Activated CD4-positive, alpha-beta T cell treated with anti-CD3 and anti-CD28 coated beads, Interleukin-2, amount 50 U/mL, for 1 hour (primary cell): ENCODE data around the gene CDON.

Experiments used
- DNase-seq: peaks from one replicate; pipeline ENCODE4 v3.0.0-alpha.2; 2020

The CDON gene

DNA sequence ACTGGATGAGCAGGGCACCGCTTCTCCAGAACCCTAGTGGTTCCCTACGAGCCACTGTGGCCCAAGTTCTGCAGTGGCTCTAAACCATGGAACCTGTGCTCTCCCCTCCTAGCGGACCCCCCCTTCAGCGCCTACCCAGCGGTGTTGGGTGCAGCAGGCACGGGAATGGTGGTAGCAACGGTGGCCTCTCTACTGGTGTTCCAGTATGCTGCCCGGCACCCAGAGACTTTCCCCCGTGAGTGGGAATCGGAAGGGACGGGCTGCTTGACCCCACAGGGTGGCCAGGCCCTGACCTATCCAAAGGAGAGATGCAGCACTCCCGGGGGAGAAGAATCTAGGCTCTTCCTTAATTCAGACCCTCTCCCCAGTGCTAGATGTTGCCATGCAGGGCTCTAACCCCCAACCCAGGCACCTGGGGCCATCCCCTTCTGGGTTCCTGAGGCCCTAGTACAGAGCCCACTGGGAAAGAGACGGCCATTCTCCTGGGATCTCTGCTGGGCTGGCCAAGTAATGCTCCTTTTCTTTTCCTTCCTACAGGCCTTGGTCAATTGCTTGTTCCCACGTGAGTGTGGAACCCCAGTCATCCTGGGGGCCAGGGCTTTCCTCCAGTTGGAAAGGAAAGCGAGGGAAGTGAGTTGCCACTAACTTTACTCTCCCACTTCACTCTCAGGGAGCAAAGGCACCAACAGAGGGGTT, 107.6 kb downstream of the CDON start:
- no peak for DNase-seq

GRCh38 chr11:125954123-125954944, 108.3 kb downstream of the CDON start:
- no peak for DNase-seq

DNA sequence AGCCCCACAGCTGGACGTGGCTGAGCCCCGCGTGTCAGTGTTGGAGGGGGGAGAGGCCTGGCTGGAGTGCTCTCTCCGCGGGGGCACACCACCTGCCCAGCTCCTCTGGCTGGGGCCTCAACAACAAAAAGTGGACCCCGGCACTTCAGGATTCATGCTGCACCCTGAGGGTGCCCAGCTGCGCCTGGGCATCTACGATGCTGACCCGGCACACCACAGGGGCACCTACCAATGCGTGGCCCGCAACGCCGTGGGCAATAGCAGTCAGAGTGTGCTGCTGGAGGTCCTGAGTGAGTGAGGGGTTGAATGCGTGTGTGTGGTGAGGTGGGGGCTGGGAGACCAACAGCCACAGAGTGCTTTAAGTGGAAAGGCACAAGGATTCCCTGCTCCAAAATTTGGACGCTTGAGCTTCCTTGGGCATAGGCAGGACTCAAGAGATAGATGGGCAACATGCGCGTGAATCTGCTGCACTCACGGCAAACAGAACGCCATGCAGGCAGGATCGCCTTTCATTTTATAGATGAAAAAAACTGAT, 109.2 kb downstream of the CDON start:
- no peak for DNase-seq

GRCh38 chr11:125952973-125953372, 109.7 kb downstream of the CDON start:
- no peak for DNase-seq

GRCh38 chr11:125952559-125952958, 110.1 kb downstream of the CDON start:
- DNase-seq = no peak

- no peak for DNase-seq
These were observed 110.9 kb downstream of the CDON start for GRCh38 chr11:125951731-125952130.

DNA sequence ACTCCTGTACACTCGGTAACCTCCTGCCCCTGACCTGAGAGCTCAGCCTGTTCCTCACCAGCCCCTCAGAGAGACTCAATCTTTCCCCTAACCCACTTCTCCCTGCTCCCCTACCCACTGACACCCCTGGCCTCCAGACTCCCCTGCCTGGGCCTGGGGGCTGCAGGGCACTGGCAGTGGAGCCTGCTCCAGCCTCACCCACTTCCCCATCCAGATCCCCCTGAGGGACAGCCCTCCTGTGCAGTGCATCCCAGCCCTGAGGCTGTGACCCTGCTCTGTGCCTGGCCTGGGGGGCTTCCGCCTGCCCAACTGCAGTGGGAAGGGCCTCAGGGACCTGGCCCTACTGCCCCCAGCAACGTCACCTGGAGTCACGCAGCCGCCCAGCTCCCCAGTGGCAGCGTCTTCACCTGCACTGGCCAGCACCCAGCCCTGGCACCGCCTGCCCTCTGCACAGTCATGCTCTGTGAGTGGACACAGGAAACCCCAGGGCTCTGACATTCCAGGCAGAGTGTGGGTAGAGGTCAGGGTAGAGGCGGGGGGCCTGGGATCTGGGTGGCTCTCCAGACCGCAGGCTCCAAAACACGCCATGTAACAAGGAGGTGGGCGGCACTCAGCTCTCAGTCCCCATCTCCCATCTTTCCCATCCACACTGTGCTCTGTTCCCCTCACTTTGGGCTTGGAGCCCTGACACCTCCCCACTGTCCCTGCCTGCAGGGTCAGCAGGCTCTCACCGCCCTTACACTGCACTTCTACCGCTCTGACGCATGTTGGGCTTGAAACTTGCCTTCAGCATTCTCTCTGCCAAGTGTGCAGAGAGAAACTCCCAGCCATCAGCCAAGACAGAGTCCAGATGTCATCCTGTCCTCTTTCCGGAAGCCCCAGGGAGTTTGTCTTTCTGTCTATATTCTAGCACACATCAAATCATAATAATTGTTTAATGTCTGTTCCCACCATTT, 111.7 kb downstream of the CDON start:
- no peak for DNase-seq

- no peak for DNase-seq
These were observed 112.5 kb downstream of the CDON start for GRCh38 chr11:125950178-125950490.

- DNase-seq = no peak
These were observed 113.1 kb downstream of the CDON start for GRCh38 chr11:125949271-125950177.

DNA sequence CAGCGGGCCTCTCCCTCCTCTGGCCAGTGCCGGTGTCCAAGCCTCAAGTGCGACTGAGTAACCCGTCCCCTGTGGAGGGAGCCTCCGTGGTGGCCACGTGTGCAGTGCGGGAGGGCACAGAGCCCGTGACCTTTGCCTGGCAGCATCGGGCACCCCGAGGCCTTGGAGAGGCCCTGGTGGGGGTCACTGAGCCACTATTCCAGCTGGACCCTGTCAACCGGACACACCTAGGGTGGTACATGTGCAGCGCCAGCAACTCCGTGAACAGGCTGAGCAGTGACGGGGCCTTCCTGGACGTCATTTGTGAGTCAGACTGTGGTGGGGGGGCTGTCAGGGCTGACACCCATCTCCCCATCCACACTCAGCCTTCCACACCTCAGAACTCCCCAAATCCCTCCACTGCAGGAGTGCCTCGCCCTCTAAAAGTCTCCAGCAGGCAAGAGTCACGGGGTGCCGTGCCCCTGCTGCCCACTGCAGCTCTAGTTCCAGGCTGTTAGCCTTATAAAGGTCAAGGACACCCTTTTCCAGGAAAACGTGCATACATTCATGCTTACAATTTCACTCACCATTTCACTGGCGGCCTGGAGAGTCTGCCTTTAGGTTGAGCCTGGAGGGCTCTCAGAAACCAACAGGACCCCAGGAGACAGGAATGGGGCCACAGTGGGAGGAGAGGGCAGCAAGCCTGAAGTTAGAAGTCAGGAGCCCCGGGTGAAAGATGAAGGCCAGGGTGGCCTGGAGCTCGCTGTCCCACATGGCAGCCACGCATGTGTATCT, 114.2 kb downstream of the CDON start:
- no peak for DNase-seq

GRCh38 chr11:125947419-125948277, 115.0 kb downstream of the CDON start:
- no peak for DNase-seq

GRCh38 chr11:125946712-125947418, 115.8 kb downstream of the CDON start:
- no peak for DNase-seq

GRCh38 chr11:125945797-125946520, 116.7 kb downstream of the CDON start, which contains the start of gene VSIG10L2:
Gene VSIG10L2, plus strand, starts transcription at chr11:125946044. Its CDS starts 12 bp downstream, at chr11:125946056.
- no peak for DNase-seq

GRCh38 chr11:125945011-125945796, 117.5 kb downstream of the CDON start:
- DNase-seq = no peak

DNA sequence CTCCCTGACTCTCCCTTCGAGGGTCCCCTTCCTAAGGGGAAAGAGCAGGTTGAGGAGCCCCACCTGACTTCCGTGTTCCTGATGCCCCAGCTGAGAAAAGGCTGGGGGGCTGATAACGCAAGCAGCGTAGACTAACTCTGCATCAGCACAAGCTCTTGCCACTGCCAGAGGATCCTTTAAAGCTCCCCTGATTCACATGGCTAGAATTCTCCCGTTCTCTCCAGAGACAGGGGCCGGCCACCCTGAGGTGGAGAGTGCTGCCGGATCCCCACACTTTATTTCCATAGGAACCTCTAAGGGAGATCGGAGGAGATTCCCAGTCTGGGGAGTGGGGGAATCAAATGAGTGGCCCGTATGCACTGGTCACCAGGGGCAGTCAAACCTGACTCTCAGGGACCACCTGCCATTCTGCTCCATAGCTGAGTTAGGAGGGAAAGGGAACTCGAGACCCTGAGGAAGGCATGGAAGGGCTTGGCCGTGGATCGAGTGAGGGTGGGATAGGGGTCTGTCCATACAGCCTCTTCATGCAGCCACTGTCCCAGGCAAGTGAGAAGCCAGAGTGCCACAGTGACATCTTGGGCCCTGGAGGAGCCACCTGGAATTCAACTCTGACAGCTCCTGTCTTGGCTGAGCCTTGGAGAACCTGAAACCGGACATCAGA, 118.2 kb downstream of the CDON start:
- DNase-seq = no peak

- DNase-seq = no peak
These were observed 118.9 kb downstream of the CDON start for GRCh38 chr11:125943661-125944349.
